GM12864 (cell line): ENCODE results near the gene FBXW5.

Experiments
- DNase-seq: peaks from one replicate; pipeline ENCODE4 v3.0.0-alpha.2; 2011; ENCODE audit warnings: low read depth
- H3K4me3 ChIP-seq: 2 replicates; pipeline ENCODE4 v1.5.1; 2011; ENCODE audit warnings: mild to moderate bottlenecking, low read depth, low read length, control low read depth
- TF ChIP-seq, protein P1 (sequence below): IDR thresholded peaks from 2 replicates; pipeline ENCODE4 v1.5.1; 2011; ENCODE audit warnings: low read depth, mild to moderate bottlenecking, moderate library complexity, low read length, control low read depth, inconsistent platforms; ENCODE audit errors: missing control alignments

The FBXW5 gene

DNA sequence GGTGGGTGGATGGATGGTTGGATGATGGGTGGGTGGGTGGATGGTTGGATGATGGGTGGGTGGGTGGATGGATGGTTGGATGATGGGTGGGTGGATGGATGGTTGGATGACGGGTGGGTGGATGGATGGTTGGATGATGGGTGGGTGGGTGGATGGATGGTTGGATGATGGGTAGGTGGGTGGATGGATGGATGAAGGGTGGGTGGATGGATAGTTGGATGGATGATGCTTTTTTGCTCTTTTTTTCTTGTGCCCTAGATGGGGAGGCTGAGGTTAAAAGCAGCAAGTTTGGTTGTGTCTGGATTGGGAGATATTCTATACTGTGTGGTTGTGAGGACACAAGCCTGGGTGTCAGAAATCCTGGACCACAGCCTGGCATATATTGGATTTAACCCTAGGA, 12.9 kb upstream of the FBXW5 start:
- TF ChIP-seq, protein P1, sequence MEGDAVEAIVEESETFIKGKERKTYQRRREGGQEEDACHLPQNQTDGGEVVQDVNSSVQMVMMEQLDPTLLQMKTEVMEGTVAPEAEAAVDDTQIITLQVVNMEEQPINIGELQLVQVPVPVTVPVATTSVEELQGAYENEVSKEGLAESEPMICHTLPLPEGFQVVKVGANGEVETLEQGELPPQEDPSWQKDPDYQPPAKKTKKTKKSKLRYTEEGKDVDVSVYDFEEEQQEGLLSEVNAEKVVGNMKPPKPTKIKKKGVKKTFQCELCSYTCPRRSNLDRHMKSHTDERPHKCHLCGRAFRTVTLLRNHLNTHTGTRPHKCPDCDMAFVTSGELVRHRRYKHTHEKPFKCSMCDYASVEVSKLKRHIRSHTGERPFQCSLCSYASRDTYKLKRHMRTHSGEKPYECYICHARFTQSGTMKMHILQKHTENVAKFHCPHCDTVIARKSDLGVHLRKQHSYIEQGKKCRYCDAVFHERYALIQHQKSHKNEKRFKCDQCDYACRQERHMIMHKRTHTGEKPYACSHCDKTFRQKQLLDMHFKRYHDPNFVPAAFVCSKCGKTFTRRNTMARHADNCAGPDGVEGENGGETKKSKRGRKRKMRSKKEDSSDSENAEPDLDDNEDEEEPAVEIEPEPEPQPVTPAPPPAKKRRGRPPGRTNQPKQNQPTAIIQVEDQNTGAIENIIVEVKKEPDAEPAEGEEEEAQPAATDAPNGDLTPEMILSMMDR = no peak
- no peak for DNase-seq
- H3K4me3 ChIP-seq = no peak overlapping the region

DNA sequence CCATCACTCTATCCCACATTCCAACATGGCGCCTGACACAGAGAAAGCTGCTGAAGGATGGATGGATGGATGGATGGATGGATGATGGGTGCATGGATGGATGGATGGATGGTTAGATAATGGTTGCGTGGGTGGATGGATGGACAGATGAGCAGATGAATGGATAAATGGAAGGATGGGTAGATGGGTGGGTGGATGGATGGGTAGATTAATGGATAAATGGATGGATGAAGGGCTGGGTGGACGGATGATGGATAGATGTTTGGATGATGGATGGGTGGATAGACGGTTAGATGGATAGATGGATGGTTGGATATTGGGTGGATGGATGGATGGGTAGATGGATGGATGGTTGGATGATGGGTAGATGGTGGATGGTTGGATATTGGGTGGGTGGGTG, 12.1 kb upstream of the FBXW5 start:
- H3K4me3 ChIP-seq = no peak overlapping the region
- DNase-seq = no peak
- TF ChIP-seq, protein P1 = no peak

DNA sequence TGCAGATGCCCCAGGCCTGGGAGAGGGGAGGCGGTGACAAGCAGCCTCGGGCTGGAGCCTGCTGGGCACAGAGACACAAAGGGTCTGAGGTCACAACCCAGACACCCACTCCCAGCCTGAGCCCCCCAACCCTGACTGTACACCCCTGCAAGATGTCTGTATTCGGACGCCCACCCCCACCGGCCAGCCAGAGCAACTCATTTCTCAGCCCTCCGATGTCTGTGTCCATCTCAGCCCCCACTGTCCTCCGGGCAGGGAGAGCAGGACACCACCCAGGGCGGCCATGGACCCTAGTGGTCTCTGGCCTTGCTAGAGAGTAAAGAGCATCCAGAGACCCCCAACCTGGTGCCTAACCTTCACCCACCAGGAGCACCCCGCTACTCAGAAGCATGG, 11.4 kb upstream of the FBXW5 start:
- TF ChIP-seq, protein P1 = no peak
- no peak for DNase-seq
- no peak overlapping the region for H3K4me3 ChIP-seq

DNA sequence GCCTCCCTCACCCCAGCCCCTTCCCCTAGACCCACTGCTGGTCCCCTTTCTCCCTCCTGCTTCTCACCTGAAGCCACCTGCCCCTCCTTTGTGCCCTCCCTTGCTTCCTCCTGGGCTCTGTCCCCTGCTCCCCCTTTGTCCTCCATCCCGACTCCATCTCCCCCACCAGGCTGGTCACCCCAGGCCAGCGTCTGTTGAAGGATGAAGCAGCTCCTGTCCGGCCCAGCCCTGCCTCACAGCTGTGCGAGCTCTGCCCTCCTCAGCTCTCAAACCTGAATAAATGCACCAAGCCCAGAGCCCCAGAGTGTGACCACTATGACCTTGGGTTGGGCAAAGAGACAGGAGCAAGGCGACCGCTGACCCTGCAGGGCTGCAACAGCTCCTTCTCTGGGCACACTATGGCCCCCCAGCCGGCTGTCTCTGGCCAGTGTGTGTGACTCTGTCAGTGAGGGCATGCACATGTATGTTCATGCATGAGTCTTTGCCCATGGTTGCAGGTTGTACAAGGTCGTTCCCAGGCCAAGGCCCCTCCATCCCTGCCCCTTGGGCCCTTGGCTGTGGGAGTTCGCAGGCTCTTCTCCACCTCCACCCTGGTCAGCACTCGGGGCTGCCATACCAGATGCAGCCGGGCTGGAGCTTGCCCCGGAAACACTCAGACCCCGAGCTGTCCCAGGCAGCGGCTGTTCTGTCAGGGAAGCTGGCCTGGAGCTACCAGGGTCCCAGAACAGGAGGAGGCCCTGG, 10.8 kb upstream of the FBXW5 start:
- TF ChIP-seq, protein P1 = no peak
- H3K4me3 ChIP-seq = no peak overlapping the region
- no peak for DNase-seq

DNA sequence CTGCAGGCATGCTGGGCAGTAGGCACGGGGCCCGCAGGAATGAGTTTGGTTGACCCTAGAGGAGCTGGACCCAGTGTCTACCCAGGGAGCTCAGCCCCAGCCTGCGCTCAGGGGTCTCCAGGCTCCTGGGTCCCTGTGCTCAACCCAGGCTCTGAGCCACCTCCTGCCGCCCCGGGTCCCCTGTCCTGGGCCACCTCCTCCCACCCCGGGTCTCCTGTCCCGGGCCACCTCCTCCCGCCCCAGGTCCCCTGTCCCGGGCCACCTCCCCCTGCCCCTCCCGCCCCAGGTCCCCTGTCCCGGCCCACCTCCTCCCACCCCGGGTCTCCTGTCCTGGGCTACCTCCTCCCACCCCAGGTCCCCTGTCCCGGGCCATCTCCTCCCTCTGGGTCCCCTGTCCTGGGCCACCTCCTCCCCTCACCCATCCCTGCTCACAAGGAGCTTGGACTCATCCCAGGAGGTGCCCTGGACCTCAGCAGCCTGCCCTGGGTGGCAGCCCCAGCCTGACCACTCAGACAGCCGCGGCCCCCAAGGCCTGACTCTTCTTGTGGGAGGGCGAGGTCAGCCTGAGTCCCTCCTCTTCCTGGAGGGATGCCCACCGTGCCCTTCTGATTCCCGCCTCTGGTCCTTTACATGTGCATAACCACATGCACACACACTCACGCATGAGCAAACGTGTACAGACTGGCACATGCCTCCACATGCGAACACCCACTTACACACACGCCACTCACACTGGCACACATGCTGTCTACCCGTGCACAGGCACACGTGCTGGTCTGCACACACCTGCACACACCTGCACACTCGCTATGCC, 9.9 kb upstream of the FBXW5 start:
- TF ChIP-seq, protein P1 = no peak
- no peak overlapping the region for H3K4me3 ChIP-seq
- DNase-seq = no peak

DNA sequence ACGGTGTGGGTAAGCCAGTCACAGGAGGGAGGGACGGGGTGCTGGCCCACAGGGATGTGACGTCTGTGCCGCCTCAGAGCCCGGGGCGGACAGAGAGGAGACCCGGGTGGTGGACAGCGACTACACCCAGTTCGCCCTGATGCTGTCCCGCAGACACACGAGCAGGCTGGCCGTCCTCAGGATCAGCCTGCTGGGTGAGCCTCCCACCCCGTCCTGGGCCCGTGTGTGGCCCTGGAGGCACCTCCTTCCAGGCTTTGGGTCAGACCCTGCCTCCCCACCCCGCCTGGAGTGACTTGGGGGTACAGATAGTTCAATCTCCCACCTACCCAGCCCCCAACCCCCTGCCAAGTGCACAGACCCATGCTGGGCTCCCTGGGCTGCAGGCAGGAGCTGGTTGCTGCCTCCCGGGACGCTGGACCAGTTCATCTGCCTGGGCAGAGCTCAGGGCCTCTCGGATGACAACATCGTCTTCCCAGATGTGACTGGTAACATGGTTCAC, 9.3 kb upstream of the FBXW5 start:
- H3K4me3 ChIP-seq = no peak overlapping the region
- DNase-seq = no peak
- TF ChIP-seq, protein P1 = no peak
